IMR-90 (cell line): ENCODE data around the gene CNOT6.

Experiments
- MAZ ChIP-seq: IDR thresholded peaks from 2 replicates; pipeline ENCODE4 v1.6.1; 2012; ENCODE audit warnings: low read depth, mild to moderate bottlenecking, low read length, improper control_type of control experiment, moderate library complexity, borderline replicate concordance
- NFE2L2 ChIP-seq: fragments of 150-350 bp; IDR thresholded peaks from 2 replicates; pipeline ENCODE4 v1.6.1; 2016; ENCODE audit warnings: low read depth, mild to moderate bottlenecking, low read length
- POLR2A ChIP-seq: IDR thresholded peaks from 2 replicates; pipeline ENCODE4 v1.6.1; 2012; ENCODE audit warnings: mild to moderate bottlenecking, low read depth, low read length
- RFX5 ChIP-seq: IDR thresholded peaks from 2 replicates; pipeline ENCODE4 v1.8.0; 2012; ENCODE audit warnings: low read depth, mild to moderate bottlenecking, low read length, moderate library complexity
- TF ChIP-seq, protein P1 (sequence below): conservative IDR thresholded peaks from 2 replicates; pipeline ENCODE4 v1.5.1; 2012; ENCODE audit warnings: mild to moderate bottlenecking, low read depth, low read length, improper control_type of control experiment
- TF ChIP-seq, protein P2 (sequence below): fragments of 150-350 bp; IDR thresholded peaks from 2 replicates; pipeline ENCODE4 v1.6.1; 2017; ENCODE audit warnings: mild to moderate bottlenecking, antibody characterized with exemption, low read length, low read depth

DNA sequence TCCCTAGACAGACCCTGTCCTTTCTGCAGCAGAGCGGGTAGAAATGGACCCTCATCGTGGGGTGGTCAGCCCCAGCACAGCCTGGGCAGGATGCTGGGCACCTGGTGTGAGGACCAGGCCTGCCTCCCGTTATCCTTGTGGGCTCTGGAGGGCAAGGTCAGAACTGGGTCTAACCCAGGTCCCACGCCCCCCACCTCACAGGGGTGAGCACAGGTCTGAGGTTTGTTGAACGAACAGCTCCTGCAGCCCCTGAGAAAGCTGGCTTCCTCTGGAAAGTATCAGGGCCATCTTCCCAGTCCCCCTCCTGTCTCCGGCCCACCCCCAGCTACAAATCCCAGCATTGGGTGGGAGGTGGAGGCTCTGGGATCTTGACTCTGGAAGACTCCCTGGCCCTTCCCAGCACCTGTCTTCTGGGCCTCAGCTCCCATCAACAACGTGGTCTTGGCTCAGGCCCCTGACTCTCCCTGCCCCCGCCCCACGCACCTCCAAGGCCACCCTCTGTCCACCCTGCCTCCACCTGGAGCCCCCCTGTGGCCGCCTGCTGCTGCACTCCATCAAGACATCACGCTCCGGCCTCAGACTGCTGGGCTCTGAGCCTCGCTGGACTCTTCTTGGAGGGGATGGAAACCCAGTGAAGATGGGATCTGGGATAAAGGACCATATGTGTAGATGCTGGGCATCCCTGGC is 30.1 kb upstream of the CNOT6 start:
- TF ChIP-seq RFX5: no peak
- TF ChIP-seq, protein P1, sequence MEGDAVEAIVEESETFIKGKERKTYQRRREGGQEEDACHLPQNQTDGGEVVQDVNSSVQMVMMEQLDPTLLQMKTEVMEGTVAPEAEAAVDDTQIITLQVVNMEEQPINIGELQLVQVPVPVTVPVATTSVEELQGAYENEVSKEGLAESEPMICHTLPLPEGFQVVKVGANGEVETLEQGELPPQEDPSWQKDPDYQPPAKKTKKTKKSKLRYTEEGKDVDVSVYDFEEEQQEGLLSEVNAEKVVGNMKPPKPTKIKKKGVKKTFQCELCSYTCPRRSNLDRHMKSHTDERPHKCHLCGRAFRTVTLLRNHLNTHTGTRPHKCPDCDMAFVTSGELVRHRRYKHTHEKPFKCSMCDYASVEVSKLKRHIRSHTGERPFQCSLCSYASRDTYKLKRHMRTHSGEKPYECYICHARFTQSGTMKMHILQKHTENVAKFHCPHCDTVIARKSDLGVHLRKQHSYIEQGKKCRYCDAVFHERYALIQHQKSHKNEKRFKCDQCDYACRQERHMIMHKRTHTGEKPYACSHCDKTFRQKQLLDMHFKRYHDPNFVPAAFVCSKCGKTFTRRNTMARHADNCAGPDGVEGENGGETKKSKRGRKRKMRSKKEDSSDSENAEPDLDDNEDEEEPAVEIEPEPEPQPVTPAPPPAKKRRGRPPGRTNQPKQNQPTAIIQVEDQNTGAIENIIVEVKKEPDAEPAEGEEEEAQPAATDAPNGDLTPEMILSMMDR: no peak
- TF ChIP-seq NFE2L2: no peak
- TF ChIP-seq, protein P2, sequence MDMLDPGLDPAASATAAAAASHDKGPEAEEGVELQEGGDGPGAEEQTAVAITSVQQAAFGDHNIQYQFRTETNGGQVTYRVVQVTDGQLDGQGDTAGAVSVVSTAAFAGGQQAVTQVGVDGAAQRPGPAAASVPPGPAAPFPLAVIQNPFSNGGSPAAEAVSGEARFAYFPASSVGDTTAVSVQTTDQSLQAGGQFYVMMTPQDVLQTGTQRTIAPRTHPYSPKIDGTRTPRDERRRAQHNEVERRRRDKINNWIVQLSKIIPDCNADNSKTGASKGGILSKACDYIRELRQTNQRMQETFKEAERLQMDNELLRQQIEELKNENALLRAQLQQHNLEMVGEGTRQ: no peak
- no peak for TF ChIP-seq MAZ
- TF ChIP-seq POLR2A: no peak
